ENCODE results near the gene PGM2L1. TPM values are rescaled to one million over a fixed set of nuclear protein-coding genes. Genes with fewer than 3 reads are reported as not detected.

The PGM2L1 gene
- total and polyA plus RNA-seq, 7 donors: 1.2 to 13.4 (median 7.6) TPM

GRCh38 chr11:74297484-74297883 lies 100.7 kb downstream of the PGM2L1 start:
- peaks cover 0 to 16% (median 4%) of the 10 kb centered on the region in 4 donors for H3K4me1 ChIP-seq
- no peak overlapping the region for H3K4me3 ChIP-seq
- DNase-seq: no peak
- no peaks in the 10 kb centered on the region for H3K27me3 ChIP-seq
- TF ChIP-seq POLR2AphosphoS5 (IDR thresholded peaks at IDR 0.05) (no peak), POLR2A (IDR thresholded peaks at IDR 0.05) (no peak), CTCF (IDR thresholded peaks at IDR 0.05) (no peak), EP300 (IDR thresholded peaks at IDR 0.05) (no peak)
- intact Hi-C loops (cut with DNase I): no loop called here
- no peaks in the 10 kb centered on the region for H3K9me3 ChIP-seq
- no peaks in the 10 kb centered on the region for H3K36me3 ChIP-seq
- no peak overlapping the region for H3K27ac ChIP-seq
- 93 to 95% methylated on average over 1 of the region's 1 CpG for WGBS, 2 donors

GRCh38 chr11:74288911-74289310 lies 109.3 kb downstream of the PGM2L1 start:
- no peaks in the 10 kb centered on the region for H3K27me3 ChIP-seq
- TF ChIP-seq CTCF (IDR thresholded peaks at IDR 0.05) (no peak), EP300 (IDR thresholded peaks at IDR 0.05) (no peak)
- peaks cover 0 to 41% (median 28%) of the 10 kb centered on the region in 4 donors for H3K4me1 ChIP-seq
- H3K9me3 ChIP-seq: no peaks in the 10 kb centered on the region
- peak overlapping the region in 2 of 4 donors; percentile 62 to 81 for H3K27ac ChIP-seq
- intact Hi-C loops (cut with DNase I): no loop called here
- no peak for DNase-seq
- H3K36me3 ChIP-seq: no peaks in the 10 kb centered on the region
- no peak overlapping the region for H3K4me3 ChIP-seq
- WGBS, 2 donors: 43 to 50% methylated on average over 4 of the region's 4 CpGs

GRCh38 chr11:74288161-74288560 lies 110.1 kb downstream of the PGM2L1 start:
- Histone ChIP-seq H3K27ac (peak overlapping the region in 3 of 4 donors; percentile 62 to 81 (median 64)), H3K4me3 (no peak overlapping the region), H3K4me1 (peaks cover 0 to 49% (median 30%) of the 10 kb centered on the region in 4 donors), H3K9me3 (no peaks in the 10 kb centered on the region), H3K27me3 (no peaks in the 10 kb centered on the region), H3K36me3 (no peaks in the 10 kb centered on the region)
- TF ChIP-seq POLR2AphosphoS5 (IDR thresholded peaks at IDR 0.05): peak in 3 of 4 donors; percentile 56 to 77 (median 67)
- peak in 2 of 4 donors; percentile 50 to 56 for TF ChIP-seq EP300 (IDR thresholded peaks at IDR 0.05)
- no peak for TF ChIP-seq POLR2A (IDR thresholded peaks at IDR 0.05)
- no peak for TF ChIP-seq CTCF (IDR thresholded peaks at IDR 0.05)
- WGBS, 2 donors: 63 to 77% methylated on average over 1 of the region's 1 CpG
- DNase-seq: no peak
- intact Hi-C loops (cut with DNase I): no loop called here

- H3K4me3 ChIP-seq: no peak overlapping the region
- H3K27ac ChIP-seq: no peak overlapping the region
- peaks cover 0 to 56% (median 31%) of the 10 kb centered on the region in 4 donors for H3K4me1 ChIP-seq
- 76 to 91% methylated on average over 2 of the region's 2 CpGs for WGBS, 2 donors
- no peaks in the 10 kb centered on the region for H3K36me3 ChIP-seq
- no peaks in the 10 kb centered on the region for H3K9me3 ChIP-seq
- TF ChIP-seq POLR2A (IDR thresholded peaks at IDR 0.05) (no peak), POLR2AphosphoS5 (IDR thresholded peaks at IDR 0.05) (no peak), CTCF (IDR thresholded peaks at IDR 0.05) (no peak), EP300 (IDR thresholded peaks at IDR 0.05) (no peak)
- no peaks in the 10 kb centered on the region for H3K27me3 ChIP-seq
- no peak for DNase-seq
- intact Hi-C loops (cut with DNase I): no loop called here
These were observed 113.8 kb downstream of the PGM2L1 start for GRCh38 chr11:74284466-74284865.

- 51 to 80% methylated on average over 3 of the region's 3 CpGs for whole genome bisulfite sequencing, 2 donors
These were observed 114.6 kb downstream of the PGM2L1 start for GRCh38 chr11:74283580-74284180.

More at GRCh38 chr11:74283580-74284180, 114.6 kb downstream of the PGM2L1 start:
- Histone ChIP-seq H3K4me3 (no peak overlapping the region), H3K9me3 (no peaks in the 10 kb centered on the region), H3K27ac (no peak overlapping the region), H3K36me3 (no peaks in the 10 kb centered on the region), H3K27me3 (no peaks in the 10 kb centered on the region), H3K4me1 (peaks cover 0 to 59% (median 38%) of the 10 kb centered on the region in 4 donors)
- TF ChIP-seq CTCF (IDR thresholded peaks at IDR 0.05) (no peak), POLR2A (IDR thresholded peaks at IDR 0.05) (no peak), POLR2AphosphoS5 (IDR thresholded peaks at IDR 0.05) (no peak), EP300 (IDR thresholded peaks at IDR 0.05) (no peak)
- no peak for DNase-seq
- intact Hi-C loops (cut with DNase I): no loop called here
